T-helper 9 cell (primary cell): ENCODE results near the gene SLC10A7.

ENCODE experiments used
- DNase-seq: peaks from one replicate; pipeline ENCODE4 v3.0.0-alpha.2; 2020

Gene SLC10A7

DNA sequence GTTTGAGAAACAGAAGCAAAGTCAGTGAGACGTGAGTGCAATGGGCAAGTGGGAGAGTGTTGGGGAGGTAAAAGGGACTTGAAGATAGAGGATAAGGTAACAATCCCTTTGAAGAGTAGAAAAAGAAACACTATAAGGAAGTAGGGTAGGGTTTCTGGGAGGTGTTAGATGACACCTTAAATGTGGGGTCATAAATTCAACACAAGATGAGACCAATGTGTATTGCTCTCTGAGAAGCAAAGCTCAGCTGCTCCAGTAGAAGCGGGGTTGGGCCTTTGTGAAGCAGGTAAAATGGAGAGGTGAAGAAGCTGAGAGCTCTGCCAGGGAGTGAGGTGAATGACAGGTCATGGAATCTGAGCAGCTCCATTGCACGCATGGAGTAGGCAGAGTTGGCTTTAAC lies 222.1 kb downstream of the SLC10A7 start:
- DNase-seq: no peak

DNA sequence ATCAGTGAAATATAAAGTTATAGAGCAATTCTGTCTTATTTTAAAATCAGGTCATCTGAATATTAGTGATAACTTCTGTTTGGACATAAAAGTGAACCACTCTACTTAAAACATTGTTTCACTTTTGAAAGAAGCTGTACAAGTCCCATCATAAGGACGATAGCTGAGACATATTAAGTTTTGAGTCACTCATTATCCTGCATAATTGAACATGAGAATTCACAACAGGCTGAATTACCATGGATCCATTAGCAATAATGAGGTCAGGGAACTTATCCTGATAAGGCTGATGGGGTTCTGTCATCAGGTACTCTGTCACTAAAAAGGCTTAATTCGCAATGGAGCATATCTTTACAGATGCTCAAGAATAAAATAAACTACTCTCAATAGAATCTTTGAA lies 227.0 kb downstream of the SLC10A7 start:
- DNase-seq: no peak

DNA sequence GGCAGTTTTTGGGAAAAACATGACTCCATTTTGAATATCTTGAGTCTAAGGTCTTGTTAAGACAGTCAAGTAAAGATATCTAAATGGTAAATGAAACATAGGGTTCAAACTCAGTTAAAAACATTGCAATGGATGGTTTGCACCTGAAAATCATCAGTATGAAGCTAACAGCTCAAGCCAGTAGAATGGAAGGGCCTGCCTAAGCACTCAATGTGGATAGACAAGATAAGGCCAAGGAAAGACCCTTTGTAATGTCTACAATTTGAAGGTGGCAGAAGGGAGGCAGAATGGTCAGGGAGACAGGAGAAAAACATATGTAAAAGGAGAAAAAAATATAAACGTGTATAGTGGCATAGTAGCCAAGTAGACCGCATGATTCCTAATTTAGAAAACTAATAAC lies 229.2 kb downstream of the SLC10A7 start:
- DNase-seq: no peak

DNA sequence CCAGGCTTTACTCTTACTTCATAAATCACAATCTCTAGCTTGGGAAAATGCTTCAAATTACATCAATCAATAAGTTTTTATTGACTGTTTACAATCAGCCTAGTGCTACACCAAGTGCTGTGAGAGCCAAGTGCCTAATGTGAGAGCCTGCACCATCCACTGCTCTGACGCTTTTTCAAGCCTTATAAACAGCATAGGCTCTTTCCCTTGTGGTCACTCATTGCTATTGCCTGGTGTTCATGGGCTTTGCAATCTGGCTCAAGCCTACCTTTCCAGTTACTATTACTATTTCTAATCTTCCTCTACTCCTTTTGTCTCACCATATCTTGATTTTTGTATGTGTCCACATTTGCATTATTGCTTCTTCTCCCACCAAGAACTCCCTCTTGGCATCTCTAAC lies 230.4 kb downstream of the SLC10A7 start:
- DNase-seq: no peak

DNA sequence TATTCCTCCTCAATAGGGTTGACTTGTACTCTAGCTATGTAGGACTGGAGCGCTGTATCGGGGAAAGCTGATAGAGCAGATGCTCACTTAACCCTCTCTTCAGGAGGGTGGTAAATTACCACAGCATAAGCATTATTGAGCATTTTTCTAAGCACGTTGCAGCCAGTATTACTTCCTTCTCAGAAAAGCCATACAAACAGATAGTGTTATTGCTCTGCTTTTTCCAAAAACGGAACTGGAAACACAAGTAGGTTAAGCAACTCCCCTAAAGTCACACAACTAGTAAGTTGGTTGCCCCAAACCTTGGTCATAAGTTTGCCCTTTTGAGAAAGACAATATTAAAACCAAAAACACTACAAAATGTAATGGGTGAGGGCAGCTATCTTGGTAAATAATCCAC lies 233.5 kb downstream of the SLC10A7 start:
- DNase-seq: no peak

DNA sequence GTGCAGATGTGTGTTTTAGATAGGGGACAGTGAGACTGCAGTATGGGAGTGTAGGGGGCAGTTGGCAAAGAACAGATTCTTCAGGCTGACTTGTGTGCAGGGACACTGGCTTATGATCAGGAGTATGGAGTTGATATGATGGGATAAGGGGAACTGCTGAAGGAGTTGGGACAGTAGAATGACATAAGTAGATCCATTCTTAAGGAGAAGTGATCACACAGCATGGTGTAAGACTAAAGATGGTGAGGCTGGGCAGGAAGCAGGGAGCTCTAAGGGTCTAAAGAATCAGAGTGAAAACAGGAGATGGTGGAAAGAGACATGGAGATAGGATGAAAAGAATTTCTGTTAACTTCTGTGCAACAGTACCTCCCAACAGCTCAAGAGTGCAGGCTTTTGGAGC lies 236.7 kb downstream of the SLC10A7 start:
- DNase-seq: no peak

DNA sequence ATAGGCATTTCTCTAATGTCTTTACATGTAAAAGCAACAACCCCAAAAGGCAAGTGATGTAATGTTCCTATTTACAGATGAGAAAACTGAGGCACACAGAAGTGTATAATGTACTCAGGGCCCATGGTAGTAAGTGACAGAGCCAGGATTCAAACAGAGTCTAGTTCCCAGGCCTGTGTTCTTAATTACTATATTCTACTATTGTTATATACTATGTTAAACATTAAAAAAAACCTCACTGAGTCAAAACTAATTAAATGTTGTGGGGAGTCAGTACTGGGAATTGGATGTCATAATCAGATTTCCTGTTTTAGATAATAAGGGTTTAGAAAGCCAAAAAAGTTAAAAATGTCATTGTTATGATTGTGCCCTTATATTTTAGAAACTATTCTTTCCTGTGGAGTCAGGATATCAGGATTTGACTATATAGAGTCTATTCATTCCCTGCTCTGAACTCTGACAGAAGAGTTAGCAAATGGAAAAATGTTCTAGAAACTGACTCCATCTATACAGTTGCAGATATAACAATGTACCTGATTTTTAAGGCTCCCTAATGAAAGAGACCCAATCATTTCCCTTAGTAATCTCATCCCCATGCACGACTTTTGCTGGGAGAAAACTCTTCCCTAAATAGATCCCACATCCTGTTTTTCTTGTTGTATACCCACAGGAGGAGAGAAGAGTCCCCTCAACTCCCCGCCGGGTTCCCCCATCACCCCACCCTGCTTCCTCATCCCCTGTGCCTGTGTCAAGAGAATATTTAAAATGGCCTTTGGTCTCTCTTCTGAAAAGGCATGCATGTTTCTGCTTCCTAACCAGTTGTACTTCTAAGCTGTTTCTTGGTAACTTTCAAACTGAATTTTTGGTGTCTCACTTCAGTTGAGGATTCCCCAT lies 237.7 kb downstream of the SLC10A7 start:
- DNase-seq: no peak

DNA sequence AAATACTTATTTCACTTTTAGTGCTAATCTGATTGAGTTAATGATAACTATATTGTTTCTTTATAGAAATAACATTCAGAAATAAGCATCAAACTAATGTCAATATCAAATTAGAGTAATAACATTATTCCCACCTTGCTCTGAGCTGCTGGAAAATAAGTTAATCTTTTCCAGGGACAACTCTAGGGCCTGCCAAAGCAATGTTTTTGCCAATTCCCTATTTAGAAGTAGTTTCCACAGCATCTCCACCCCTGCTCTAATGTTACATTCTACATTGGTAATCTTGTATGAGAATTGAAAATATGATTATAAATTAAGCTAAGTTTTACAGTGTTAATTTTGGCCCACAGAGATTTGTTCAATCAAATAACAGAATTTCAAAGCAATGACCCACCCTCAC lies 239.1 kb downstream of the SLC10A7 start:
- DNase-seq: no peak

DNA sequence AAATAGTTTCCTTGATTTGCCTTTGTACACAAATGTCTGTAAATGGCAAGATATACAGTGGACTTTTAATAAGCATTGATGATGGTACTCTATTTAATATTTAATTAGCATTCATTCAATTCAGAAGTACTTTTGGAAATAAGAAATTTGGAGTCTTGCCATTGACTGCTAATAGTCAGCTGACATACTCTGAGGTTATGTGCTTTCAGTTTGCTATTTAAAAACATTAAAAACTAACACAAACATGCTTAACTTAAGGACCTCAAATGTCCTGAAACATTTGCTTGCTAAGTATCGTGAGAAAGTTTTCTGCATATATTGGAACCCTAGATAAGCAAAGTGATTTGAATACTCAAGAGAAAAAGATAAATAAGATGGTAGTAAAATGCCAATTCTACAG lies 242.8 kb downstream of the SLC10A7 start:
- no peak for DNase-seq

DNA sequence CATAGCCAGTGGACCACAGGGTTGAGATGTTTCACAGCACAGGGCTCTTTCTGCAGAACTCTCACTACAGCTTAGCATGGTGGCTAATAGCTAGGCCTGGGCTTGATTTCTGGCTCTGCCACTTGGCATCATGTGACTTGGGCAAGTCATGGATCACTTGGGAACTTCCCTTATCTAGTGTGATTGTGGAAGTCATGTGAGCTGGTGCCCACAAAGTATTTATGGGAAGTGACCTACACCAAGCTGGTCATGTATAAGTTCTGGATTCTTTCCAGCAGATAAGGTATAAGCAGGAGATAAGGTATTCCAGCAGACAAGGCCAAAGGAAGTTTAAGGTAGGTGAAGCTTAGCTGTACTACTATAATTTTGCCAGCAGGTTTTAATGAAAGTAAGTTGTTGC lies 246.4 kb downstream of the SLC10A7 start:
- DNase-seq: no peak

DNA sequence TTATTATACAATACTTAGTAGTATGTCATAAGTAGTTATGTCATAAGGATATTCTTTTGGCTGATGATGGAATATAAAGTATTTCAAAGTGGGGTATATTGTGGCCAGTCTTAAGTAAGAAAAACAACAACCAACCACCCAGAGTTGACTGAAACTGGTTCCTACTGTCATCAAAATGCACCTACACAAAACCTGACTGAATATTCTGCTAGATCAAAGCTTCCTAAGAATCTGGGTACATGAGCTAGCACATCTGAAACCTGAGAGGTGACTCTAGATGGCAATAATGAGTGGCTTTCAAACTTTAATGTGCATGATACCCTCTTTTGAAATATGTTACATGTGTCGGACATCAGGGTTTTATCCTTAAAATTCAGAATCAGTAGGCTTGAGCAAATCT lies 247.0 kb downstream of the SLC10A7 start:
- no peak for DNase-seq

DNA sequence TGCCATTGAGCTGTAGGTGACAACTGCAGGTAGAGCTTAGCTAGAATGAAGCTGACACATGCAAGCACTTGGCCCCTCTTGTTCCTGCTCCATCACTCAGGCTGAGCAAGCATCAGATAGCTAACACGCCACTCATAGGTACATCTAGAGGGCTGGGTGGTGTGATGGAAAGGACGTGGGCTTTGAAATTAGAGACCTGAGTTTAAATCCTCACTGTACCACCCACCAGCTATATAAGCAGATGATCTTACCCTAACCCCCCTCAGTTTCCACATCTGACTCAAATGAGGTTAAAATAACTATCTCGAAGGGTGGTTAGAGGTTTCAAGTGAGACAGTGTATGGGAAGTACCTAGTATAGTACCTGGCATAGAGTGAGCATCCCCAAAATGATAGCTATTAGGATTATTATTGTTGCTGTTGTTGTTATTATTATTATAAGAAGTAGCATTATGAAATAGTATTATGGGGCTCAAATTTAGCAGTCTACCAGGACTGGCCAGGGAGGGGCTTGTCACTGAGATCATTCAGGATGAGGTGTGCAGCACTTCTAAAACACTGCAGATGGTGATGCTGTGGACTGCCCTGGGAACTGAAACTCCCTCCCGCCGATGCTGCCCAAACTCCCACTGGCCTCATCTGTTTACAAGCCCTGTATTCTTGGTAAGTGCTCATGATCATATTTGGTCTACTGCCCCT lies 248.4 kb downstream of the SLC10A7 start:
- DNase-seq: no peak

DNA sequence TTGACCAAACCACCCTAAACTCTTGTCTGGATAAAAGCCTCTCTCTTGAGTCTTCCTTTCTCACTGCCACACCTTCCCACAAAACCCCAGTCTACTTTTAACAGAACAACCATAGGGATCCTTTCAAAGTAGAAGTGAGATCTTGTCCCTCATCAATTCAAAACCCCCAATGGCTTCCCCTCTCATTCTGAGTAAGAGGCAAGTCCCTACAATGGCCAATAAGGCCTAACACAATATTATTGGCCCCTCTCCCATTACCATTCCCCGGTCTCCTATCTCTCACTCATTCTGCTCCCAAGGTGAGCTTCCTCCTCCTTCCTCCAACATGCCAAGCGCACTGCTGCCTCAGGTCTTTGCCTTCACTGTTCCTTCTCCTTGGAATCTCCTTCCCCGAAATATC lies 250.3 kb downstream of the SLC10A7 start:
- DNase-seq: no peak

DNA sequence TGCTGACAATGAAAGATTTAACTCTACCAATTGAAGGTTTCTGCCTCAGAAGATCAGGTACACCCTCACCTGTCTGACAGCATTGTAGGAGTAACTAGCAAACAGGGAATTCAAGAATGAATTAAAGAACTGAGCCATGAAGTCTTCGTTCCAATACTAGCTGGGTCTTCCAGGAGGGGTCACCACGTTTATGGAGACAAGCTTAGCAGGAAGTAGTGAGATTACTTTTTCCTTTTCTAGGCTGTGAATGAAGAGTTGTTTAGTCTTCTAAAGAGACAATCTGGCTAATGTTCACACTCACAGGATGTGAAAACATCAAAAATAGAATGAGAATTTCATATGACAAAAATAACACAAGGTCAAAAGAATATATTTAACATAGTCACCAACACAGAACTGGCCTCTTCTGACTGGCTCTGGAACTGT lies 252.5 kb downstream of the SLC10A7 start:
- DNase-seq: no peak

DNA sequence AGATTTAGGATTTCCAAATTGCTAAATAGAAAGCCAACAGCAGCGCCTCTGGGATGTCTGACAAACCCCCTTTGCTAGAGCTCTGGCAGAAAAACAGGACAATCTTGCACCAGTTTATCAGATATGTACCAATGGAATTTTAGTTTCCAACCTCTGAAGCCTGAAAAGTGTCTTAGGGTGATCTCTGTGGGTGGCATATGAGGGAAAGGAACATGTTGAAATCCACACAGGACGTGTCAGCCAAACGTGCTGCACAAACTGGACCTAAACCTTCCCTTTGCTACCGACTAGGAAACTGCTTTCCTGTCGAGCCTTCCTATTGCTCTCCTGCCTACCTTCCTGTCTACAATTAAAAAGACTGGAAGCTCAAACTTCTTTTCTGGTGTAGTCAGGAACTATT lies 253.9 kb downstream of the SLC10A7 start:
- DNase-seq: no peak

DNA sequence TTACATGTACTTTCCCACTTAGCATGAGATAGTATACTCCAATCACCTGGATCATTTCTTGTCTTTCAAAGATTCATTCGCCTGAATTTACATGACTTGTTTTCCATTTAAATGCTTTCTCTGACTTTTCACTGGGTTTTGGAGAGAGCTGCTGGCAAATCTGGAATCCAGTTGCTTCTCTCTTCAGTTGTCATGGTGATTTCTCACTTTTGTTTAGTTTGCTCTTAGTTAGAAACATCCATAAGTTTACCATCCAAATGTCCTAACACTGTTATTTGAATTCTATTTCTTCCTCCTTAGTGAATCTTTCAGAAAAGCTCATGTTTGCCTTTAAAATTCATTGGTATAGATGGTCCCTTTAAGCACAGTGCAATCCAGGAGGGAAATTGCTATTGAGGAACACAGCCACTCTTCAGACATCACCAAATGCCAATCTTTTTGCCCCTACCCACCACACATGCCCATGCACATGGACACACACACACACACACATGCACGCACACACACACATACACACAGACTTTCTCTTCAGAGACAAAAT lies 255.7 kb downstream of the SLC10A7 start:
- no peak for DNase-seq

DNA sequence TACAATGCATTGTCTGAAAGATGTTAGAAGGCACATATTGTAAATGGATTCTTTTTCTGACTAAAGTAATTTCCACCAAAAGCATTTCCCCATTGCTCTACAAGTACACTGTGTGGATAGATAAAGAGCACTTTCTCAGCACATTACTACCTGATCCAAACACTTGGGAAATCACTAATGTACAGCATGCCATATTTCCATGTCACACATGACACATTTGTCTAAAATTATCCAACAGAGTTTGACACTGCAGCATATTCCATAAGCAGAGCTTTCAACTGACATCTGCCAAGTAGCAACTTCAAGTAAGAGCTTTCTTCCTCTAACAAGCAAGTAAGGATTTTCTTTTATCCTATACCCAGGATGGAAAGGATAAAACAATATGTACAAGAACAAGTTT lies 257.9 kb downstream of the SLC10A7 start:
- no peak for DNase-seq

DNA sequence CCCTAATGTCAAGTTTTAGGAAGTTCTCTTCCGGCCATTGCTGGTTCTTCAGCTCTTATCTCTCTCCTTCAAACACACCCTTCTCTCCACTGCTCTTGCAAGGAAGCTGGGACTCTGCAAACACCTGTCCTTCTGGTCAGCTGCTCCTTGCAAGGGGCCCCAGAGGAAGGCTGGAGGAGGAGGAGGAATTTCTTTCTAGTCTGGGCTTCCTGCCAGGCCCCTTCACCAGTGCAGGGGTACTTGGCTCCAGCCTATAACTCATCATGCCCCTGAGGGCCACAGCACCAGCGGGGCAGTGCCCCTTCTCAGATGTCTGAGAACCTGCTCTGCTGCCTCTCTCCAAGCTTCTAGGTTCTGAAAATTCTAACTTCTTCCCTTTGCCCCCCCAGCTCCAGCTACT lies 260.7 kb downstream of the SLC10A7 start:
- no peak for DNase-seq

DNA sequence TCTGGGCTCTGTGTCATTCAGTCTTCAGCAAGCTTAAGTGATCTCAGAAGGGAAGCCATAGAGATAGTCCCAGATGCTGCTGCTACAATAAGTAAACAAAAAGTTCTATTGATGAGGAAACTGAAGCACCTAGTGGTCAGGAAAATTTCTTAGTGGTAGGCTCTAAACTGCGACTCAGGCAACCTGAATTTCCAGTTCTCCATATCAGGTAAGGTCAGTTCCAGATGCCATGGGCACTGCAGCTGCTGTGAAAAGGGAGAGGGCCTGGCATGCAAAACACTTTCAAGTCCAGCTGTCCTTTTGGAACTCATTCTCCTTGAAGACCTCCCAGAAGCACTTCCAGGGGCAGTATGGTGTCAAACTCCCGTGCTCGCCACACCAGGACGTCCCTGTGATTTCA lies 261.2 kb downstream of the SLC10A7 start:
- no peak for DNase-seq

DNA sequence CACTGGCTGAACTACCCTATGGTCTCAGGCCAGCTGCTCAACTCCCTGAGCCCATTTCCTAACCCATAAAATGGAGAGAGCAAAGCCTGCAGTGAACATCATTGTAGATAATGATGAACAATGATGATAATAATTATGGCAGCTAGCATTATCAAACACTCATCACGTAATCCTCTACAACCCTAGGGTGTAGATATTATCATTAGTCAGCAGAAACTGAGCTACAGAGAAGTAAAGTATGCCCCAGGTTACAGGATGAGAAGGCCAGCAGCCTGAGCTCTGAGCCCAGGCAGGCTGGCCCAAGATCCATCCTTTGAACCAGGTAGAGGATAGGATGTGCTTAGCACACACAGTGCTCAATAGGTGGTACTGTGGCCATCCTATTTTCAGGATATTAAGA lies 264.2 kb downstream of the SLC10A7 start:
- no peak for DNase-seq

DNA sequence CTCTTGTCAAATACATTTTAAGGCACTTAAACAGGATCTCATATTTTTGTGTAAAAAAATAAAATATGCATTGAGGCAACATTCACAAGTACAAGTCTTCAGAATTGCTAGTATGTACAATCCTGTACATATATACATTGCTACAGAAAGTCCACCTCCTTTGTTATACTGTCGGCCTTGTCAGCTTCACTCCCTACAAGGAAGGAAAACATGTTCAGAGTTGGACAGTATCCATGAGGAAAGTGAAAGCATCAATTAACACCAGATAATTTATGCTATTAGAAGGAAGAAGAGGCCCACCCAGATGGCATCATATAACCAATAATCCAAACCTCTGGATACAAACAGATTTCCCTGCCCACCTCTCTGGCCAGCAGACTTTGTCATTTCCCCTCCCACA lies 265.4 kb downstream of the SLC10A7 start:
- no peak for DNase-seq

DNA sequence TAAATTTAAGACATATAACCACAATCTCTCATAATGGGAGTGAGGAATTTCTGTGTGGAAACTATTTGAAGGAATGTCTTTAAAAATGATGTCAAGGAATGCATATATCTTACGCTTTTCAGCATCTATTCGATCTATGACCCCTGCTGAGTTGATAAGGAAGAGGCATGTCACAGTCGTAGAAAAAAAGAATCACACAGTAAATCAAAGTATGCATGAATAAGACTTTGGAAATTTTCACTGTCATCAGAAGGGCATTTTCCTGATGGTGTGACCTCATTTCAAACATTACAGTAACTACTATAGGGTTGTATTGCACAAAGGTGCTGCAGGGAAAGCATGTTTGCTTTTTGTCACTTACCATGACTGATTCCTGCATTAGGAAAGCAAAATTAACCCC lies 265.9 kb downstream of the SLC10A7 start:
- DNase-seq: no peak

DNA sequence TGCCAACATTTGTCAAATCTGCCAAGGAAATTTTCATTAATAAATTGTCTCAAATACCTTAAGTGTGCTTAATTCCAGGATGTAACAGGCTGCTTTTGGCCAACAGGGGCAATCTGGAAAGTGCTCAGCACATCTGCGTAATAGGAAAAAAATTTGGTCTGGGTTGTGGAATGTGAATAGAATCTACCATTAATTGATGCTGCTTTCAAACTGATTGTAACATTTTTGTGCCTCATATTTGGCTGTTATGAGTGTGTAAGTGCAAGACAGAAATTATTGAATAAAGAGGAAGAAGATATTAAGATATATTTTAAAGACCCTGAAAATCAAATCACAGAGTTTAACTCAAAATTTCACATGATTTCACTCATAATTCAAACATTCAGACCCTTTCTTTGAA lies 266.3 kb downstream of the SLC10A7 start:
- DNase-seq: no peak

DNA sequence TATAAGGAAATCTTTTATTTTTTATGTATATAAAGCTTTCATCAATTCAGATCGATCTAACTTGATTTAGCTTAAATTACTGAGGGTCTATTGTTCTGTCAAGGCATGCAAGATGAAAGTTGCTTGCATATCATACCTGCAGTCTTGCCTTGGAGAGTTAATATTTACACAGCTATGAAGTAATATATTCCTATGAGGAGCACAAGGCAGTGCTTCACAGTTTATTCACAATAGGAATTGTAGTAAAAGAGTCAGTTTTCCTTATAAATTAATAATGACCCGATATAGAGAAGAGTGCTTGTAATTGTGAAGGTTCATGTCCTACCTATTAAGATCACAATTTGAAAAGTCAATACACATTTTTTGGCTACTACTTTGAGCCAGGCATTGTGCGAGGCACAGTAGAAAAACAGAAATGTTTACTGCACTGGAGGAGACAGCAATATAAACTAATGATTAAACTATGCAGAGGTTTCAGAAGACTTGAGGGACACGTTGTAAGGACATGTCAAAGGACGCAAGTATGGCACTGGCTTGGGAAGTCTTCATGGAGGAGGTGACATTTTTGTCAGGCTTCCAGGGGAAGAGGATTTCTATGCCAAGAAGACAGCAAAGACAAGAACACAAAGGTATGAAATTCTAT lies 268.6 kb downstream of the SLC10A7 start:
- DNase-seq: no peak
